ENCODE measurements around the gene KSR1.
"Not testable (repeated sequence)": the region's sequence is repeated elsewhere in the genome, so short reads cannot be mapped to it uniquely, and the experiment has no call there.

KSR1 gene

DNA sequence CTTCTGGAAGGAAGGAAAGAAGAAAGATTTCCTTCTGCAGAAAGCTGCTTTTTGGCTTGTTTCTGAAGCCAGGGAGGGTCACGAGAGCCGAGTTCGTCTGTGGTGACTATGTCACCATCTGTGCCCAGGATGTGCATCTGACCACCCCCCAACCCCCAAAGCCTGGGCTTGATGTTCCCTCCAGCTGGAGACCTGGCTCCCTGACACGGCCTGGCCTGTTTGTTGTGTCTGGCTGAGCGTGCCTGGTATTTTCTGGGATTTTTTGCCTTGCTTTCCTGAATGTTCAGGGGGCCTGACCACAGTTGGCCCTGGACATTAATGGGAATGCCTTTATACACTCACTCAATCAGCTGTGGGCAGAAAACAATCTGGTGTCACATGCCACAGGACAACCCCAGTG, 213.6 kb downstream of the KSR1 start:
- no peak for DNase-seq

DNA sequence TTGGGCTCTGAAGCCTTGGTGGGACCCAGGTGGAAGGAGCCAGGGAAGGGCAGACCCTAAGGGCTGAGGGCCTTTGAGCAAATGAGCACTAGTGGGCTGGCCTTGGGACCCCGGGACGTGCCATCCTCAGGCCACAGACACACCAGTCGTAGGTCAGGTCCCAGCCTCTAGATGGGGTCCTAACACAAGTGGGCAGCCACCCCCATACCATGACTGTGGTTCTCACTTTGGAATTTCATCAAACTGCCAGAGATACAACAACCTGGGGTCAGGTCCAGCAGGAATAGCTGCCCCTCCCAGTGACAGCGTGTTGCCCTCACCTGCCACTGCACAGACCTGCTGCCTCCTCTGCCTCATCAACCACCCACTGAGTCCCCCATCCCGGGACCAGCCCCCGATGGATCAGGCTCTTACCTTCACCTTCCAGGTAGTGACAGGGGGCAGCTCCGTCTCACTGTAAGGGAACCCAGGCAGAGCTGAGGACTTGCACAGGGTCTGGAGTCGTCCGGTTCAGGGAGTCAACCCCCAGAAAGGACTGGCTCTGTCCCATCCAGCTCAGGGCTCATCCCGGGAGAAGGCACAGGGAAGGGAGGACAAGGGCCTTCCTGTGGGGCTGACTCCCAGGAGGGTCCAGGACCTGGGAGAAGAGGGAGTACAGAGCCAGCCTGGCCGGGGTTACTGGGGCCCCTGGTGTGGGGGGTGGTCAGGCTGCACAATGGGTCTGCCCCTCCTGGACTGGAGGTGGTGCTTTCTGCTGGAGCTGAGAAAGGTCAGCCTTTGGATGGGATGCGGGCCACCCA, 214.7 kb downstream of the KSR1 start:
- no peak for DNase-seq

DNA sequence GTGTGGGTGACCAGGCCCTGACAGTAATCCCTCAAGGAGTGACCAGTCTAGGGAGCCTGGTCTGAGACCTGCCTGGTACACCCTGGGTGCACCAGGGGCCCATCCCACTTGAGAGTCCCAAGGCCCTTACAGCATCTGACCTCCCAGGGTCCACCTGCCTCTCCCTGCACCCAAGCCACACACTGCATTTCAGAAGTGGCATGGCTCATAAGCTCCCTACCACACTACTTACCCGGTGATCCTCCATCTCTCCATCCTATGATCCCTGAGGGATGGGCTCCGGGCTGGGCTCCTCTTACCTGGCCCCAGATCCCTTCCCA, 215.3 kb downstream of the KSR1 start:
- no peak for DNase-seq

DNA sequence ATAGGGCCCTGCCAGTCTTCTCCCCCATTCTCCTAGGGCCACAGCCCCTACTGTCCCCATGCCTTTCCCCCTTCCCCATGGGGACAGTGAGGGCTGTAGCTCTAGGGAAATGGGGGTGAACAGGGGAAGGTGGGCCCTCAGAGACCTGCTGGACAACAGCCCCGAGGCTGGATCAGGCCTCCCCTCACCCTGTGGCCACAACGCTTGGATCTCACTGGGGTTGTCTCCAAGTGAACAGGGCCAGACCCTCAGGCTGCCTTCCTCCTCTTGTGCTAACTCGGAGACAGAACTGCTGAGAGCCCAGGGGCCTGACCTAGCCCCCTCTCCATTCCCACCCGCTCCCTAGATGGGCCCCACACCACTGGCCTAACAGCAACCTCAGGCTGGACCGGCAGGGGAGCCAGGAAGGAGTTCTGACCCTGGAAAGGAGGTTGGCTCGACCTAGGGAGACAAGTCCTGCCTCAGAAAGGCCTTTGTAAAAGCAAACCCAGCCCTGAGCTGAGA, 215.8 kb downstream of the KSR1 start:
- DNase-seq = not testable (repeated sequence)

DNA sequence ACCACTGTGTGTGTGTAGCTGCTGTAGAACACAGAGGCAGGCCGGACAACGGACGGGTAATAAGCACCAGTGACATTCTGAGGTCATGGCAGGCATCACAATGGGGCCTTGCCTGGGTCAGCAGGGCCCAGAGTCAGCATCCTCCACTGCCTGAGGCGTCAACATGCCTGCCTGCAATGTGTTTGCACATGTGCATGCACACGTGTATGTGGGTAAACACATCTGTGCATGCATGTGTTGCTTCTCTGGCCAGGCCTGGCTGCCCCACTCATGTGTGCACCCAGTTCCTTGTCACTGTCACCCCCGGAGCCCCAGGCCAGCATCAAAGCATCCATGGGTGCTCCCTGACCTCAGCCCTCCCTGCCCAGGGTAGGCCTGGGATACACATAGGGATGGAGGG, 218.1 kb downstream of the KSR1 start:
- DNase-seq = no peak
